Mesothelial cell of epicardium (in vitro differentiated cells): ENCODE data around the gene ZIM2. TPM values are rescaled to one million over a fixed set of nuclear protein-coding genes. Genes with fewer than 3 reads are reported as not detected.

Experiments used
- DNase-seq, 2 experiments: peaks; one replicate each; pipeline ENCODE4 v3.0.0; 2021; ENCODE audit warnings: low spot score in 2 of 2; ENCODE audit not compliant: unreplicated experiment in 2 of 2
- H3K27ac Mint-ChIP-seq: 2 replicates; pipeline ENCODE4 v1.8.0; 2021; ENCODE audit warnings: mixed read lengths
- H3K27me3 Mint-ChIP-seq: 2 replicates; pipeline ENCODE4 v1.8.0; 2021; ENCODE audit warnings: low read depth, mixed read lengths
- H3K36me3 Mint-ChIP-seq: 2 replicates; pipeline ENCODE4 v1.8.0; 2021; ENCODE audit warnings: mixed read lengths
- H3K4me1 Mint-ChIP-seq: 2 replicates; pipeline ENCODE4 v1.8.0; 2021; ENCODE audit warnings: mixed read lengths
- H3K4me3 Mint-ChIP-seq: 2 replicates; pipeline ENCODE4 v1.8.0; 2021; ENCODE audit warnings: mild to moderate bottlenecking, moderate library complexity, mixed read lengths
- H3K9me3 Mint-ChIP-seq: 2 replicates; pipeline ENCODE4 v1.8.0; 2021; ENCODE audit warnings: mixed read lengths
- CTCF ChIP-seq: fragments of 200-600 bp; sonication (generic); IDR thresholded peaks from one replicate; pipeline ENCODE4 v1.5.0; 2021; ENCODE audit warnings: antibody characterized with exemption; ENCODE audit not compliant: unreplicated experiment
- total RNA-seq: library from RNA; stranded (reverse); gene quantifications from 3 replicates; pipeline ENCODE4 v1.2.1, GENCODE V29; 2021

Gene ZIM2
- total RNA-seq, 1 donor from 2014 or later, result not detected

GRCh38 chr19:56837492-56838023, 3.0 kb downstream of the ZIM2 start:
- Mint-ChIP-seq H3K9me3 (peaks cover 65% of the 10 kb centered on the region), H3K27me3 (no peaks in the 10 kb centered on the region), H3K27ac (no peak overlapping the region), H3K4me3 (no peak overlapping the region), H3K4me1 (no peaks in the 10 kb centered on the region), H3K36me3 (peaks cover 11% of the 10 kb centered on the region)
- no peak for DNase-seq
- TF ChIP-seq CTCF, result no peak

GRCh38 chr19:56837004-56837403, 3.5 kb downstream of the ZIM2 start:
- Mint-ChIP-seq H3K4me3 (no peak overlapping the region), H3K27ac (no peak overlapping the region), H3K9me3 (peaks cover 71% of the 10 kb centered on the region), H3K36me3 (peaks cover 11% of the 10 kb centered on the region), H3K27me3 (no peaks in the 10 kb centered on the region), H3K4me1 (no peaks in the 10 kb centered on the region)
- DNase-seq, result no peak
- TF ChIP-seq CTCF, result no peak

- H3K9me3 Mint-ChIP-seq, result peaks cover 68% of the 10 kb centered on the region
- no peaks in the 10 kb centered on the region for H3K27me3 Mint-ChIP-seq
- H3K4me3 Mint-ChIP-seq, result no peak overlapping the region
- H3K36me3 Mint-ChIP-seq, result peaks cover 9% of the 10 kb centered on the region
- H3K4me1 Mint-ChIP-seq, result no peaks in the 10 kb centered on the region
- TF ChIP-seq CTCF, result no peak
- no peak for DNase-seq
- H3K27ac Mint-ChIP-seq, result no peak overlapping the region
Measured at GRCh38 chr19:56836059-56836458, 4.5 kb downstream of the ZIM2 start.

- DNase-seq, result no peak
- H3K9me3 Mint-ChIP-seq, result peaks cover 67% of the 10 kb centered on the region
Measured at GRCh38 chr19:56835401-56835800, 5.1 kb downstream of the ZIM2 start.

GRCh38 chr19:56834564-56835375, 5.8 kb downstream of the ZIM2 start:
- H3K36me3 Mint-ChIP-seq, result peaks cover 7% of the 10 kb centered on the region
- H3K27ac Mint-ChIP-seq, result no peak overlapping the region
- peaks cover 74% of the 10 kb centered on the region for H3K9me3 Mint-ChIP-seq
- H3K27me3 Mint-ChIP-seq, result no peaks in the 10 kb centered on the region
- TF ChIP-seq CTCF, result no peak
- no peak for DNase-seq
- no peaks in the 10 kb centered on the region for H3K4me1 Mint-ChIP-seq
- H3K4me3 Mint-ChIP-seq, result no peak overlapping the region

More at GRCh38 chr19:56835401-56835800, 5.1 kb downstream of the ZIM2 start:
- no peaks in the 10 kb centered on the region for H3K4me1 Mint-ChIP-seq
- H3K36me3 Mint-ChIP-seq, result peaks cover 7% of the 10 kb centered on the region
- H3K27me3 Mint-ChIP-seq, result no peaks in the 10 kb centered on the region
- no peak overlapping the region for H3K4me3 Mint-ChIP-seq
- H3K27ac Mint-ChIP-seq, result no peak overlapping the region
- TF ChIP-seq CTCF, result no peak
